Left lobe of liver (tissue), 2 donors: ENCODE measurements around the gene CTAGE1. TPM values are rescaled to one million over a fixed set of nuclear protein-coding genes. Genes with fewer than 3 reads are reported as not detected.
A peak's percentile ranks its signal among the peaks of the same experiment; 100 is the strongest.

Experiments used
- ATAC-seq: fragments of 200-7000 bp; cut with Tn5 transposase; one replicate; pipeline ENCODE4 v1.9.1; 2020; ENCODE audit warnings: mild to moderate bottlenecking, moderate library complexity
- DNase-seq: peaks from one replicate; pipeline ENCODE4 v3.0.0-alpha.2; 2020; ENCODE audit warnings: low spot score
- total RNA-seq: library from RNA; stranded (reverse); gene quantifications from one replicate; pipeline ENCODE4 v1.2.1, GENCODE V29; 2021
- donor health status: DM: no; HTN: no; CAD: no; lungs with moderate emphysema.
- donor health status: DM: no; HTN: yes; CAD: no.

Gene CTAGE1
- total RNA-seq, 1 donor from 2014 or later = not detected

DNA sequence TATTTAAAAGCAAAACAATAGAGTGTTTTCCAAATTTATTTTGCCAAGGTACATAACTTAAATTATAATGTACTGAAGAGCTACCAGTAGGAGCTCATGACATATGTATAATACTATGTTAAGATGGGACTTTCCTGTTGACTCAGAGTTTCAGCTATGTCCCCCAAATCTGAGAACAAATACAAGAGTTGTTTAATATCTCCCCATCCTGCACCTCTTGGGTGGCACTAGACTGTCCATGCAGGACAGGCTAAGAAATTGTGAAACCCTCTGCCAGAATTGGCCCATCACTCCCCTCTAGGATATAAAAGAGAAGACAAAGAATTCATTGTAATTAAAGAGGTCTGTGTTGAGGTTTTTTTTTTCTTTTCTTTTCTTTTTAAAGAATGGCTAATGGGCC, 21.7 kb upstream of the CTAGE1 start:
- DNase-seq = no peak

GRCh38 chr18:22436136-22436535, 18.4 kb upstream of the CTAGE1 start:
- ATAC-seq = no peak
- no peak for DNase-seq

More for the DNA sequence above, 21.7 kb upstream of the CTAGE1 start:
- ATAC-seq = no peak

DNA sequence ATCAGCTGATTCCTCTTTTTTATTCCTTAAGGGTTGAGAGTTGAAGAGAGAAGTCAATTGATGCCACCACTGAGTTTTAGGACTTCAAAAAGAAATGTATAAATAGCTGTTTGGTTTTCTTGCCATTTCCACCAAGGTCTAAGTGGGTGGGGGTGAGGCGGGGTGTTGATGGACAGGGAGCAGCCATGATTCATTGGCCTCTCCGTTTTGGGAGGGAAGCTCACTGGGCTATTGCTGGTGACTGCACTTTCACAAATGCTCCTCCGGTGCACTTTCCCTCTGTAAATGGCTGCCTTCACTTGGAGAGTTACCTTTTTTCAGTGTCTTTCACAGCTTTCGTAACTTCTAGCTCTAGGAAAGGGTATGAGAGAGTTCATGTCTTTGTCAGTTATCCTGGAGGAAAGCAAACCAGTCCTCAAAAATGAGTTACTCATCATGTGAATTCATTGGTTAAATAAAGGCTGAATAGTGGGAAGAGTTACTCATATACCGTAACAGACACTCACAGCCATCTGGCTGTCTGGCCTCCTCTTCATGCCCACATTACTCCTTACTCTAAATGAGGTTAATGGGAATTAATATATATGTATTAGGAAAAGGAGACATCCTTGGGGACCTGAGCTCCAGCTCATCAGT, 17.4 kb upstream of the CTAGE1 start:
- ATAC-seq (no peak), DNase-seq (no peak)

DNA sequence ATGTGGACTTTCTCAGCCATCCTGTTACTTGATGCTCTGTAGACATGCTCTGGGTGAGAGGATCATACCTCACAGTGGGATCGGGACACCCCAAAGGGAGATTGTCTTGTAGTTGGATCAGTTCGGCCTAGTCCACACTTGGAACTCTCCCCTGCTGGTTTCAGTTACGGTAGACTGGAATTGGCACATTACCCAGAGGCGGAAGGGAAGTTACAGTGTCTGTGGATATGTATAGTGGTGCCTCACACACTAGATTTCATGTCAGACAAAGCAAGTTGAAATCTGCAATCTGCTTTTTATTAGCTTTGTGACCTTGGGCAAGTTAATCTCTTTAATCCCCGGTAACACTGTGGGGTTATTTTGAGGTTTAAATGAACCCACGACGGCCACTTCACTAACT, 16.2 kb upstream of the CTAGE1 start:
- DNase-seq (no peak), ATAC-seq (no peak)

DNA sequence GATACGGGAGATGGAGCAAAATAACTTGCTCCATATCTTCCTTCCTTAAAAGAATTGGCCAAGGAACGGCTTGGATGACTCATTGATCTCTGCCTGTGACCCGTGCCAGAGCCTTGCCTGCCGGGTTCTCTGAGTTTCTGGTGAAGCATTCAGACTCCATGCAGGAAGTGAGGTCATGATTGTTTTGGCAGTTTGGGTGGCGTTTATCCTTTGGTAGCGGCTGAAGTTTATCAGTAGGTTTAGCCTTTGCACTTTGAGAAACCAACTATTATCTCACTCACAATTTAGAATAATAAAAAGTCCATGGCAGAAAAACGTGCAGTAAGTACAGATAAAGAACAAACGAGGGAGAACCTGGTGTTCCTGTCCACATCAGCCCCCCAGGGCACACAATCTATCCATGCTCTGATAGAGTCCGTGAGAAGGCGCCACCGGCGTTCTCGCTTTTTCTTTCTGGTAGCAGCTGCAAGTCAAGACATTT, 15.0 kb upstream of the CTAGE1 start:
- ATAC-seq (peak; percentile 47), DNase-seq (peak; percentile 54)

GRCh38 chr18:22429564-22429963, 11.8 kb upstream of the CTAGE1 start:
- DNase-seq (no peak), ATAC-seq (no peak)

DNA sequence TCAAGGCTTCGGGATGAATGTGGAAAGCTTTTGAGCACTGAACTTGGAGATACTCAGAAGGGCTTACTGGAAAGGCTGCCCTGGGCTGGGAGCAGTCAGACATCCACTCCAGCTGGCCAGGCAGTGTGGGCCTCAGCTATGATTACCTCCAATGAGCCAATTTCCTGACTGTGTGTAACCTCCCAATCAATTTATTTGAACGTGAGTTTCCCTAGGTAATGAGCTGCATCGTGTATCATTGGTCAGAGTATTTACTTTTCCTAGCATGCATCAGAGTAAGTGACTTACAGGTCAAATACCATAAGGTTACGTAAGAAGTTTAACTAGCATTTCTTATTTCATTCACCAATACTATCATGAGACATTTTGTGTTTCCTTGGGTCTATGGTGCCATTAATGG, 11.0 kb upstream of the CTAGE1 start:
- peak; percentile 72 for ATAC-seq
- DNase-seq = peak; percentile 71

- DNase-seq (peak; percentile 61), ATAC-seq (peak; percentile 59)
Observed at GRCh38 chr18:22427822-22428549, 10.3 kb upstream of the CTAGE1 start.

- peak; percentile 56 for ATAC-seq
- DNase-seq = peak; percentile 88
Observed at GRCh38 chr18:22424565-22424963, 6.8 kb upstream of the CTAGE1 start.

GRCh38 chr18:22423878-22424564, 6.3 kb upstream of the CTAGE1 start:
- ATAC-seq (no peak), DNase-seq (no peak)

- DNase-seq (peak; percentile 86), ATAC-seq (peak; percentile 82)
Observed at GRCh38 chr18:22422909-22423548, 5.3 kb upstream of the CTAGE1 start.

DNA sequence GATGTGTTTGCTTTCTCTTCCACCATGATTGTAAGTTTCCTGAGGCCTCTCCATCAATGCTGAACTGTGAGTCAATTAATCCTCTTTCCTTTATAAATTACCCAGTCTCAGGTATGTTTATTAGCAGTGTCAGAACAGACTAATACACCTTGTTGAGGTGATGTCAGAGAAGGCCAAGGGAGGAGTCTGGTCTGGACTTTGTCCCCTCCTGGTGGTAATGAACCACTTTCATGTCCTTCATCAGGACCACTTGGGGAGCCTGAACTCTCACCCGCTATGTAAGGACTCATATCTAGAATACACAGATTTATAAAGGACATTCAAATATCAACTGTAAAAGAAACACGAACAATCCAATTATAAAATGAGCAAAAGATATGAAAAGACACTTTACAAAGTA, 2.9 kb upstream of the CTAGE1 start:
- ATAC-seq (no peak), DNase-seq (no peak)

DNA sequence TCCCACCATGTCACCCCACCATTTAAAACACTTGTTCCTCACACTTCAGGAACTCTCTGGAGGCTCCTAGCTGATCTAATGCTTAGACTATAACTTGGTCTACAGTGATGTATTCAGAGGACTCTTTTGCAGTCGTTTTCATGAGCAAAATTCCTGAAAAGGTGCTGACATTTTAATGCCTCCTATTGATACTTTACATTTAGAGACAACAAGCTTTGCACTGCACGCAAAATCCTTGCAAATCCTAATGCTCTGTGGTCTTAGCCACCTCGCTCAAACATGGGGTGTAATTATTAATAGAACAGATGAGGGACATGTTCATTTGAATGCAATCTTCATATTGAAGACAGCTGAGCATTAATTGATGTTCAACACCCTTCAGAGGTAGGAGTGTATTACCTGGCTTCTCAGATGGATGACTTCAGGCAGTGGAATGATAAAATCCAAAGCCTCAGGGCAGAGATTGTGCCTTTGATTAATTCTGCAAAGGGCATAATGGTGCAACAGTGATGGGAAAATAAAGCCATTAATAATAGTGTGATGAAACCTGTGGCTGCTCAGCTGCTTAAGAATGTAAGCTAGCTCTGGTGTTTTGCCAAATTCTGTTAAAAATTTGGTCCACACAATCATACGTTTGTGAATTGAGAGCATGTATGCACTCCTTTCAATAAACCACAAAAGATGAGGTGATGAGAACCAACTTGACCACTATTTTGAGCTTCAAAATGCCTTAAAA, 5.4 kb downstream of the CTAGE1 start:
- no peak for ATAC-seq

GRCh38 chr18:22411446-22411845, 6.3 kb downstream of the CTAGE1 start:
- no peak for ATAC-seq
- no peak for DNase-seq

More for the DNA sequence above, 5.4 kb downstream of the CTAGE1 start:
- DNase-seq = no peak

- DNase-seq (no peak), ATAC-seq (no peak)
Observed at GRCh38 chr18:22410126-22410525, 7.6 kb downstream of the CTAGE1 start.

GRCh38 chr18:22409445-22409844, 8.3 kb downstream of the CTAGE1 start:
- no peak for ATAC-seq

GRCh38 chr18:22408059-22408458, 9.7 kb downstream of the CTAGE1 start:
- no peak for ATAC-seq
- DNase-seq = no peak

More at GRCh38 chr18:22409445-22409844, 8.3 kb downstream of the CTAGE1 start:
- DNase-seq = no peak

GRCh38 chr18:22405142-22405541, 12.6 kb downstream of the CTAGE1 start:
- ATAC-seq (no peak), DNase-seq (no peak)

- DNase-seq (no peak), ATAC-seq (no peak)
Observed at GRCh38 chr18:22403950-22404349, 13.8 kb downstream of the CTAGE1 start.

DNA sequence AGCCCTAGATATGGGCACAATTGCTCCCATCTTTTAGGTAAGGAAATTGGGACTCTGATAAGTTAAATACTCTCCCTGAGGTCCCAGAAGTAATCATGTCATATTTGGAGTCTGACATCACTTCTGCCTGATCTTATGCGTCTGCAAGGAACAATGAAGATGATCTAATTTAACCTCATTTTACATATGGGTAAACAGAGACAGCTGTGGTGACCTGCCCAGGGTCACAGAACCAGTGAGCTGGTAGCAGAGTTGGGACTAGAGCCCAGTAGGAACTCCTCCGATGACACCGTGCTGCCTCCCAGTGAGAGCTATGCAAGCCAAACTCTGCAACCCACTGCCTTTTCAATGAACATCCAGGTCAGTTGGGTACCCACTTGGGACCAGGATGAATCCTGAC, 17.8 kb downstream of the CTAGE1 start:
- DNase-seq = no peak
- ATAC-seq = peak; percentile 78

- DNase-seq (no peak), ATAC-seq (no peak)
Observed at GRCh38 chr18:22398464-22398863, 19.3 kb downstream of the CTAGE1 start.
